GM10847 (cell line): ENCODE measurements around the gene PCDH15.

Source experiments
- POLR2A ChIP-seq: IDR thresholded peaks from 2 replicates; pipeline ENCODE4 v1.6.1; 2011; ENCODE audit not compliant: insufficient read length; ENCODE audit errors: extremely low read depth

The PCDH15 gene

GRCh38 chr10:54064215-54064614 is 736.8 kb downstream of the PCDH15 start:
- no peak for TF ChIP-seq POLR2A

- no peak for TF ChIP-seq POLR2A
These were observed 737.5 kb downstream of the PCDH15 start for GRCh38 chr10:54063514-54063913.

GRCh38 chr10:54060572-54060971 is 740.5 kb downstream of the PCDH15 start:
- no peak for TF ChIP-seq POLR2A

GRCh38 chr10:54057357-54057756 is 743.7 kb downstream of the PCDH15 start:
- no peak for TF ChIP-seq POLR2A

GRCh38 chr10:54026340-54026739 is 774.7 kb downstream of the PCDH15 start:
- no peak for TF ChIP-seq POLR2A

GRCh38 chr10:54011117-54011516 is 789.9 kb downstream of the PCDH15 start:
- TF ChIP-seq POLR2A: no peak

GRCh38 chr10:54010337-54010933 is 790.6 kb downstream of the PCDH15 start:
- no peak for TF ChIP-seq POLR2A

- no peak for TF ChIP-seq POLR2A
These were observed 791.4 kb downstream of the PCDH15 start for GRCh38 chr10:54009672-54010071.

- TF ChIP-seq POLR2A: no peak
These were observed 799.0 kb downstream of the PCDH15 start for GRCh38 chr10:54002077-54002476.

GRCh38 chr10:53997953-53998352 is 803.1 kb downstream of the PCDH15 start:
- TF ChIP-seq POLR2A: no peak

GRCh38 chr10:53990799-53991238 is 810.2 kb downstream of the PCDH15 start:
- TF ChIP-seq POLR2A: no peak

GRCh38 chr10:53983431-53983830 is 817.6 kb downstream of the PCDH15 start:
- no peak for TF ChIP-seq POLR2A

- TF ChIP-seq POLR2A: no peak
These were observed 820.8 kb downstream of the PCDH15 start for GRCh38 chr10:53980210-53980609.

GRCh38 chr10:53978301-53978700 is 822.7 kb downstream of the PCDH15 start:
- no peak for TF ChIP-seq POLR2A

GRCh38 chr10:53977267-53977666 is 823.8 kb downstream of the PCDH15 start:
- TF ChIP-seq POLR2A: no peak

- no peak for TF ChIP-seq POLR2A
These were observed 843.6 kb downstream of the PCDH15 start for GRCh38 chr10:53957401-53957800.

GRCh38 chr10:53955091-53955490 is 845.9 kb downstream of the PCDH15 start:
- no peak for TF ChIP-seq POLR2A
